ENCODE data around the gene ELAVL4.

DNA sequence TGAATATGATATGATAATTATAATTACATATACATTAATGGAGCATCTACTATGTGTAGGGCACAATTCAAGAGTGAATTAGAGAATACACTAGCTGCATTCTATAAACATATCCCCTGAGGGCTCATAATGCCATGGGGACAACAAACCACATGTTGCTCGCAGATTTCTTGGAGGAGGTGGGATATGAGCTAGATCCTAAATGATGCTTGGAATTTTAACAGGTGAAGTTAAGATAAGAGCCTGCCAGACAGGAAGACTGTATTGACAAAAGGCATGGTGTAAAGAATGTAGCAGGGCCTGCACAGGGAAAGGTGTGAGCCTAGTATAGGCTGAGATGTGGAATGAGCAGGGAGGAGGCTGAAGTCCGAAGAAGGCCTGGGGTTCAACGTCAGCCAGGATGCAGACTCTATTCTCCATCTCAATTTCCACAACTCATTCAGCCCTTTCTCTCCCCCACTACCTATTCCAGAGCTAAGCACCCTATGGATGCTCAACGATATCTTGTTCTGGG is 120.2 kb downstream of the ELAVL4 start:
- TF ChIP-seq, protein P1, sequence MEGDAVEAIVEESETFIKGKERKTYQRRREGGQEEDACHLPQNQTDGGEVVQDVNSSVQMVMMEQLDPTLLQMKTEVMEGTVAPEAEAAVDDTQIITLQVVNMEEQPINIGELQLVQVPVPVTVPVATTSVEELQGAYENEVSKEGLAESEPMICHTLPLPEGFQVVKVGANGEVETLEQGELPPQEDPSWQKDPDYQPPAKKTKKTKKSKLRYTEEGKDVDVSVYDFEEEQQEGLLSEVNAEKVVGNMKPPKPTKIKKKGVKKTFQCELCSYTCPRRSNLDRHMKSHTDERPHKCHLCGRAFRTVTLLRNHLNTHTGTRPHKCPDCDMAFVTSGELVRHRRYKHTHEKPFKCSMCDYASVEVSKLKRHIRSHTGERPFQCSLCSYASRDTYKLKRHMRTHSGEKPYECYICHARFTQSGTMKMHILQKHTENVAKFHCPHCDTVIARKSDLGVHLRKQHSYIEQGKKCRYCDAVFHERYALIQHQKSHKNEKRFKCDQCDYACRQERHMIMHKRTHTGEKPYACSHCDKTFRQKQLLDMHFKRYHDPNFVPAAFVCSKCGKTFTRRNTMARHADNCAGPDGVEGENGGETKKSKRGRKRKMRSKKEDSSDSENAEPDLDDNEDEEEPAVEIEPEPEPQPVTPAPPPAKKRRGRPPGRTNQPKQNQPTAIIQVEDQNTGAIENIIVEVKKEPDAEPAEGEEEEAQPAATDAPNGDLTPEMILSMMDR (conservative IDR thresholded peaks at IDR 0.05; ENCODE audit: low read length): no peak
- TF ChIP-seq EZH2phosphoT487 (IDR thresholded peaks at IDR 0.05; ENCODE audit: borderline replicate concordance): no peak
